Adrenal gland (tissue), 5 donors: ENCODE results near the gene FAM9C.

Experiments used
- POLR2A ChIP-seq, 2 donors: fragments of 450-650 bp; IDR thresholded peaks; one replicate each; pipeline ENCODE4 v1.6.1; 2017; ENCODE audit warnings: antibody characterized with exemption in 2 of 2, mild to moderate bottlenecking in 2 of 2, moderate library complexity in 1 of 2
- TF ChIP-seq, protein P1 (sequence below), 6 experiments: fragments of 450-650 bp in 4 of 6; fragments of 200-600 bp in 2 of 6; sonication (generic) in 1 of 6; IDR thresholded peaks; 1 replicate in 5 of 6; 2 replicates in 1 of 6; pipeline versions ENCODE4 v1.5.1 to v1.8.0; 2016 to 2021; ENCODE audit warnings: antibody characterized with exemption in 6 of 6, mild to moderate bottlenecking in 2 of 6, moderate library complexity in 1 of 6
- donor health status: DM: no; HTN: no; CAD: no.

DNA sequence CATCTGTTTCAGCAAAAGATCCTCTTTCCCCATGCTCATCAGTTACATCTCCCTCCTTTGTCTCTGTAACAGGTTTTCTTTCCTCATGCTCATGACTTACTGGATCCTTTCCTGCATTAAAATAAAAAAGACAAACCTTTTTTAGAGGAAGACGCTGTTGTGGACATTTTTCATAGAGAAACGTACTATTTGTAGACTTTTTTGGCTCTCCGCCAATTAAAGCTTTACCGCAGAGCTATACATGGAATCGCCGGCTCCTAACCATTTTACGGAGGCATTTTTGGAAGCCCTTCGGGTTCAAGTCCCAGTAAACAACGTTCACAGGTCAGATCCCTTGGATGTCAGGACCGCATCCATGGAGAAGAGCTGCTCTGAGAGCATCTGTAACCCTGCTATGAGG is 1.3 kb downstream of the FAM9C start:
- TF ChIP-seq, protein P1, sequence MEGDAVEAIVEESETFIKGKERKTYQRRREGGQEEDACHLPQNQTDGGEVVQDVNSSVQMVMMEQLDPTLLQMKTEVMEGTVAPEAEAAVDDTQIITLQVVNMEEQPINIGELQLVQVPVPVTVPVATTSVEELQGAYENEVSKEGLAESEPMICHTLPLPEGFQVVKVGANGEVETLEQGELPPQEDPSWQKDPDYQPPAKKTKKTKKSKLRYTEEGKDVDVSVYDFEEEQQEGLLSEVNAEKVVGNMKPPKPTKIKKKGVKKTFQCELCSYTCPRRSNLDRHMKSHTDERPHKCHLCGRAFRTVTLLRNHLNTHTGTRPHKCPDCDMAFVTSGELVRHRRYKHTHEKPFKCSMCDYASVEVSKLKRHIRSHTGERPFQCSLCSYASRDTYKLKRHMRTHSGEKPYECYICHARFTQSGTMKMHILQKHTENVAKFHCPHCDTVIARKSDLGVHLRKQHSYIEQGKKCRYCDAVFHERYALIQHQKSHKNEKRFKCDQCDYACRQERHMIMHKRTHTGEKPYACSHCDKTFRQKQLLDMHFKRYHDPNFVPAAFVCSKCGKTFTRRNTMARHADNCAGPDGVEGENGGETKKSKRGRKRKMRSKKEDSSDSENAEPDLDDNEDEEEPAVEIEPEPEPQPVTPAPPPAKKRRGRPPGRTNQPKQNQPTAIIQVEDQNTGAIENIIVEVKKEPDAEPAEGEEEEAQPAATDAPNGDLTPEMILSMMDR (IDR thresholded peaks at IDR 0.05), result no peak
- no peak for TF ChIP-seq POLR2A (IDR thresholded peaks at IDR 0.05)
